ENCODE data around the gene SYN1. TPM values are rescaled to one million over a fixed set of nuclear protein-coding genes. Genes with fewer than 3 reads are reported as not detected.
A peak's percentile ranks its signal among the peaks of the same experiment; 100 is the strongest.

SYN1 gene
- total and polyA plus RNA-seq, 4 donors, result 10.1 to 222 (median 110) TPM

DNA sequence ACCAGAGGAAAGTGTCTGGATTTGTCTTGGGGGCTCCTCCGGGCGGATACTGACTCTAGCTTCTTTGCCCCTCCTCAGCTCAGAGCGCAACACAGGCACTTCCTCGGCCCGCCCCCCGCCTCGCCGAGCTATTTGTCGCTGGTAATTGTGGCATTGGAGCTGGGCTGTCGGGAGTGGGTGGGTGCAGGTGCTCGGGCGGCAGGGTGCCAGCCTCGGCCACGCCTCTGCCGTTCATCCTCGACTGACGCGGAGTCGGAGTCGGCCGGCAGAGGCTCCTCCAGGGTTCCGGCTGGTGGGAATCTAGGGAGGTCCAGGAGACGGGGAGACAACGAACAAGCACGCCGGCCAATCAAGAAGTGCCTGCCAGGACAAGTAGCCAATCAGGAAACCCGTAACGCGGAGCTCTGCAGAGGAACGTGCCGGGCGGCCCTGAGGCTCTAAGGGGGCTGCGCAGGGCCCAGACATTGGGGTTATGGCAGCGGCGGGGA is 3.9 kb upstream of the SYN1 start:
- 23% methylated on average over 33 of the region's 35 CpGs for WGBS (ENCODE audit: insufficient coverage)
- peak; percentile 57 to 96 (median 73) for DNase-seq (ENCODE audit: low read depth in 4 of 6, low spot score in 6 of 6)
- Histone ChIP-seq H3K27ac (ENCODE audit: low read depth, low read length) (peak overlapping the region; percentile 61), H3K4me1 (ENCODE audit: control insufficient read depth, insufficient read depth, low read length) (peaks cover 13% of the 10 kb centered on the region), H3K27me3 (ENCODE audit: control insufficient read depth, insufficient read depth, low read length) (no peaks in the 10 kb centered on the region), H3K9me3 (ENCODE audit: control insufficient read depth, insufficient read depth, low read length) (no peaks in the 10 kb centered on the region), H3K36me3 (ENCODE audit: control insufficient read depth, insufficient read depth, low read length) (peaks cover 23% of the 10 kb centered on the region), H3K4me3 (ENCODE audit: low read depth, low read length) (peak overlapping the region; percentile 44)

DNA sequence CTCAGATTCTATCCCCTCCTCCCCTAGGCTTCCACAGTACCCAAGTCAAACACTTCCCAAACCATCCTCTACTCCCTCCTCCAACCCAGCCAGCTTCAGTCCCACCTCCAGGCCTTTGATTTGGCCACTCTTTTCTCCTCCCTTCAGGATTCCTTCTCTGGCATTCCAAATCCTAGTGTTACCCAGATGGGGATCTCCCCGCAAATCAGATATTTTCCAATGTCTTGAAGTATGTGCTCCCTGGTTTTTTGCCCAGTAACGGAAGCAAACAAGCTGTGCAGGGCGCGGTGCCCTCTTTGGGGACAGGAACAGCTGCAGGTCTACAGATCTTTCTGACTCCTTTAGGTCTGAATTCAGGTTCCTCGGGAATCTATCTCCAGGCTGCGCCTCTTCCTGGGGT is 2.2 kb upstream of the SYN1 start:
- no peak for DNase-seq (ENCODE audit: low read depth in 4 of 6, low spot score in 6 of 6)
- Histone ChIP-seq H3K9me3 (ENCODE audit: control insufficient read depth, insufficient read depth, low read length) (no peaks in the 10 kb centered on the region), H3K27me3 (ENCODE audit: control insufficient read depth, insufficient read depth, low read length) (no peaks in the 10 kb centered on the region), H3K27ac (ENCODE audit: low read depth, low read length) (no peak overlapping the region), H3K4me3 (ENCODE audit: low read depth, low read length) (no peak overlapping the region), H3K4me1 (ENCODE audit: control insufficient read depth, insufficient read depth, low read length) (peaks cover 13% of the 10 kb centered on the region), H3K36me3 (ENCODE audit: control insufficient read depth, insufficient read depth, low read length) (peaks cover 11% of the 10 kb centered on the region)
- 79% methylated on average over 6 of the region's 6 CpGs for WGBS (ENCODE audit: insufficient coverage)

DNA sequence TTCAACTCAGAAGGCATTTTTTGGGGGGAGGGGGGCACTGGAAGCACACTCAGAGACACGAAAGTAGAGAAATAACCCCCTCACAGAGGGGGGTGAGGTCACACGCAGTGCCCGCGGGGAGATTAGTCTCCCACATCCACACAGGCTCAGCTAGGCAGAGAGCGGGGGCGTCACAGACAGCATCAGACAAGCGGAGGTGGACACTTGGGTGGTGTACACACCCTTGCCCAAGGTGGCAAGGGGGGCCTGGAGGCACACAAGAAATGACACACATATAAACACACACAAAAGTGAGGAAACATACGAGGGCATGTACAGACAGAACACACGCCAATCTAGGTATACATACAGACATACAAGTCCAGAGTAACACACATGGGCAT is 637 bp upstream of the SYN1 start:
- H3K9me3 ChIP-seq (ENCODE audit: control insufficient read depth, insufficient read depth, low read length), result no peaks in the 10 kb centered on the region
- WGBS (ENCODE audit: insufficient coverage), result 58% methylated on average over 6 of the region's 9 CpGs
- no peak for DNase-seq (ENCODE audit: low read depth in 4 of 6, low spot score in 6 of 6)
- no peaks in the 10 kb centered on the region for H3K36me3 ChIP-seq (ENCODE audit: control insufficient read depth, insufficient read depth, low read length)
- no peaks in the 10 kb centered on the region for H3K27me3 ChIP-seq (ENCODE audit: control insufficient read depth, insufficient read depth, low read length)
- H3K27ac ChIP-seq (ENCODE audit: low read depth, low read length), result no peak overlapping the region
- peaks cover 13% of the 10 kb centered on the region for H3K4me1 ChIP-seq (ENCODE audit: control insufficient read depth, insufficient read depth, low read length)
- H3K4me3 ChIP-seq (ENCODE audit: low read depth, low read length), result no peak overlapping the region

DNA sequence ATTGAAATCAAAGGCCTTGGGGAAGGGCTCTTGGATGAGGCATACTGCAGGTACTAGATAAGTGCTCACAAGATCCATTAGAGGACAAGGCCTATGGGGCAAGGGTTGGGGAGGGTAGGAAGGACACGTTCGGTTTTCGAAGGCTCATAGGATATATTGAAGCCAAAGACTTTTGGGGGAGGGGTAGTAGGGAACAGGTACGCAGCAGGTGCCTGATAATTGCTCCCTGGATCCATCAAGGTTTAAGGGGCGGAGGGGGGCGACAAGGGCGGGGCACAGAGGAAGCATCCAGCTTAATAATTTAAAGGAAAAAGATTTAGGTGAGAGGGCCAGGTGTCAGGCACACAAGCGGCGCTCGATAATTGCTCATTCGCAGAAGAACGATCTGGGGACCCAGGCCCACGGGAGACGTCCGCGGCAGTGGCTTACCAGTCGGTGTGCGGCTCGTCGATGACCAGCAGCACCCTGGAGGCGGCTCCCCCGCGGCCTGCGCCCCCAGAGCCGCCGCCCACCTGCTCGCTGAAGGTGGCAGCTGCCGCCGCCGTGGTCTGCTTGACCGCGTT is 653 bp downstream of the SYN1 start:
- H3K9me3 ChIP-seq (ENCODE audit: control insufficient read depth, insufficient read depth, low read length), result no peaks in the 10 kb centered on the region

DNA sequence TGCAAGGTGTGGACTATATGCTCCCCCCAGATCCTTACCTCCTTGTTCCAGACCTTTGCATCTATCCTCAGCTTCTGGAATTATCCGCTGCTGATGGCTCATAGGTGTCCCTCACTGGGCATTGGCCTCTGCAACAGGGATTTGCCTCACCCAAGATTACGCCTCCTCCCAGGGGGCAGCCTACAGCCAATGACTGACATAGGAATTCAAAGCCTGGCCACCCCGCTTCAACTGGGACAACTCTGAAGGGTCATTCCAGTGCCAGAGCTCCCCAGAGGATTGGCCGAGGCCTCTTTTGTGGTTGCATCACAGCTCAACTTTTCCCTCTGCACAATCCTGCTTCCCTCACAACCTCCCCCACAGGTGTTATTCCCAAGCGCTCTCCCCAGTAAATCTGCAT is 5.0 kb downstream of the SYN1 start:
- no peaks in the 10 kb centered on the region for H3K9me3 ChIP-seq (ENCODE audit: control insufficient read depth, insufficient read depth, low read length)
- H3K4me1 ChIP-seq (ENCODE audit: control insufficient read depth, insufficient read depth, low read length), result peaks cover 3% of the 10 kb centered on the region
- DNase-seq (ENCODE audit: low read depth in 4 of 6, low spot score in 6 of 6), result no peak
- no peaks in the 10 kb centered on the region for H3K27me3 ChIP-seq (ENCODE audit: control insufficient read depth, insufficient read depth, low read length)
- no peak overlapping the region for H3K4me3 ChIP-seq (ENCODE audit: low read depth, low read length)
- WGBS (ENCODE audit: insufficient coverage), result 91% methylated on average over 5 of the region's 5 CpGs
- no peak overlapping the region for H3K27ac ChIP-seq (ENCODE audit: low read depth, low read length)
- H3K36me3 ChIP-seq (ENCODE audit: control insufficient read depth, insufficient read depth, low read length), result peaks cover 8% of the 10 kb centered on the region

More for the DNA sequence above, 653 bp downstream of the SYN1 start:
- Histone ChIP-seq H3K27me3 (ENCODE audit: control insufficient read depth, insufficient read depth, low read length) (no peaks in the 10 kb centered on the region), H3K27ac (ENCODE audit: low read depth, low read length) (no peak overlapping the region), H3K4me3 (ENCODE audit: low read depth, low read length) (peak overlapping the region; percentile 42), H3K36me3 (ENCODE audit: control insufficient read depth, insufficient read depth, low read length) (peaks cover 2% of the 10 kb centered on the region), H3K4me1 (ENCODE audit: control insufficient read depth, insufficient read depth, low read length) (peaks cover 10% of the 10 kb centered on the region)
- 40% methylated on average over 32 of the region's 32 CpGs for WGBS (ENCODE audit: insufficient coverage)
- DNase-seq (ENCODE audit: low read depth in 4 of 6, low spot score in 6 of 6), result no peak

DNA sequence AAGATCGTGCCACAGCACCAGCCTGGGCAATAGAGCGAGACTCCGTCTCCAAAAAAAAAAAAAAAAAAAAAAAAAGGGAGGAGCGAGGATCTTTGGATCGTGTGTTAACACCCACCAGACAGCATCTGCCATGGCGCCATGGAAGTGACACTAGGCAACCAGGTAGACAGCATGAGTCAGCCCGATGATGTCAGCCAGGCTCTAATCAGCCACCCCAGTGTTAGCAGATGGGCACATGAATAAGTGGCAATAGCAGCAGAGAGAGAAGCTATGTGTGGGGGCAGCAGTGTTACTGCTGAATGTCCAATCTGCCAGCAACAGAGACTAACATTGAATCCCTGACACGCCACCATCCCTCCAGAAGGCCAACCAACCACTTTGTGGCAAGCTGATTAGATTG is 6.6 kb downstream of the SYN1 start:
- H3K36me3 ChIP-seq (ENCODE audit: control insufficient read depth, insufficient read depth, low read length), result peaks cover 9% of the 10 kb centered on the region
- no peak overlapping the region for H3K27ac ChIP-seq (ENCODE audit: low read depth, low read length)
- H3K4me1 ChIP-seq (ENCODE audit: control insufficient read depth, insufficient read depth, low read length), result no peaks in the 10 kb centered on the region
- H3K9me3 ChIP-seq (ENCODE audit: control insufficient read depth, insufficient read depth, low read length), result no peaks in the 10 kb centered on the region
- WGBS (ENCODE audit: insufficient coverage), result 79% methylated on average over 7 of the region's 8 CpGs
- H3K4me3 ChIP-seq (ENCODE audit: low read depth, low read length), result no peak overlapping the region
- no peak for DNase-seq (ENCODE audit: low read depth in 4 of 6, low spot score in 6 of 6)
- no peaks in the 10 kb centered on the region for H3K27me3 ChIP-seq (ENCODE audit: control insufficient read depth, insufficient read depth, low read length)

DNA sequence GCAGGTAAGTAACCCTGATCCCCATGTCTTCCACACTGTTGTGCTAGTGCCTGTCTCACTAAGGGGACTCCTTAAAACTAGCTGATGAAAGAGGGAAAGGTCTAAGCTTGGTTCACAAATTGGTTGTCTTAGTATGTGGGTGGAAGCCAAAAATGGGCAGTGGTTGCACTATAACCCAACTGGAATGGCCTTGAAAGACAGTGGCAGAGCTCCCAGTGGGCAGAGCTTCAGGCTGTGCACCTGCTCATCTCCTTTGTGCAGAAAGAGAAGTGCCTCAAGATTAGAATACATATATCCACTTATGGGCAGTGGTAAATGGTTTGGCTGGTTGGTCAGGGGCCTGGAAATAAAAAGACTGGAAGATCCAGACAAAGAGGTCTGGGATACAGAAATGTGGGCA is 7.2 kb downstream of the SYN1 start:
- Histone ChIP-seq H3K4me1 (ENCODE audit: control insufficient read depth, insufficient read depth, low read length) (no peaks in the 10 kb centered on the region), H3K36me3 (ENCODE audit: control insufficient read depth, insufficient read depth, low read length) (peaks cover 11% of the 10 kb centered on the region), H3K9me3 (ENCODE audit: control insufficient read depth, insufficient read depth, low read length) (no peaks in the 10 kb centered on the region), H3K4me3 (ENCODE audit: low read depth, low read length) (no peak overlapping the region), H3K27me3 (ENCODE audit: control insufficient read depth, insufficient read depth, low read length) (no peaks in the 10 kb centered on the region), H3K27ac (ENCODE audit: low read depth, low read length) (no peak overlapping the region)
- no peak for DNase-seq (ENCODE audit: low read depth in 4 of 6, low spot score in 6 of 6)

DNA sequence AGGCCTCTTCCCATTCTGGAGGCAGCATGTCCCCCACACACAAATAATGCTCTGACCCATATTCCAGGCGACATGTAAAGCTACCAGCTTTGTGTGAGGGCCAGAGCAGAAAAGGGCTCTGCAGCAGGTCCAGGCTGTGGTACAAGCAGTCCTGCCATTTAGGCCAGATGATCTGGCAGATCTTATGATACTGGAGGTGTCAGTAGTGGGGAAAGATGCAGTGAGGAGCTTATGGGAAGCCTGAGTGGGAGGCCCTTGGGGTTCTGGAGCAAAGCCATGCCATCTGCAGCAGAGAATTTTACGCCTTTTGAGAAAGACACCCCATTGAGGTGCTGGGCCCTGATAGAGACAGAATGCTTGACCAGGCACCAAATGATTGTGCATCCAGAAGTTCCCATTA is 7.7 kb downstream of the SYN1 start:
- no peak for DNase-seq (ENCODE audit: low read depth in 4 of 6, low spot score in 6 of 6)
- WGBS (ENCODE audit: insufficient coverage), result 67% methylated on average over 2 of the region's 2 CpGs
- H3K36me3 ChIP-seq (ENCODE audit: control insufficient read depth, insufficient read depth, low read length), result peaks cover 11% of the 10 kb centered on the region
- H3K27ac ChIP-seq (ENCODE audit: low read depth, low read length), result no peak overlapping the region
- no peaks in the 10 kb centered on the region for H3K9me3 ChIP-seq (ENCODE audit: control insufficient read depth, insufficient read depth, low read length)
- H3K4me3 ChIP-seq (ENCODE audit: low read depth, low read length), result no peak overlapping the region
- H3K27me3 ChIP-seq (ENCODE audit: control insufficient read depth, insufficient read depth, low read length), result no peaks in the 10 kb centered on the region
- no peaks in the 10 kb centered on the region for H3K4me1 ChIP-seq (ENCODE audit: control insufficient read depth, insufficient read depth, low read length)

GRCh38 chrX:47611489-47611888 is 8.2 kb downstream of the SYN1 start:
- Histone ChIP-seq H3K4me1 (ENCODE audit: control insufficient read depth, insufficient read depth, low read length) (no peaks in the 10 kb centered on the region), H3K27ac (ENCODE audit: low read depth, low read length) (no peak overlapping the region), H3K4me3 (ENCODE audit: low read depth, low read length) (no peak overlapping the region), H3K36me3 (ENCODE audit: control insufficient read depth, insufficient read depth, low read length) (peaks cover 11% of the 10 kb centered on the region), H3K27me3 (ENCODE audit: control insufficient read depth, insufficient read depth, low read length) (no peaks in the 10 kb centered on the region), H3K9me3 (ENCODE audit: control insufficient read depth, insufficient read depth, low read length) (no peaks in the 10 kb centered on the region)
- no peak for DNase-seq (ENCODE audit: low read depth in 4 of 6, low spot score in 6 of 6)
- 100% methylated on average over 1 of the region's 2 CpGs for WGBS (ENCODE audit: insufficient coverage)

GRCh38 chrX:47610511-47610910 is 9.1 kb downstream of the SYN1 start:
- Histone ChIP-seq H3K4me1 (ENCODE audit: control insufficient read depth, insufficient read depth, low read length) (no peaks in the 10 kb centered on the region), H3K4me3 (ENCODE audit: low read depth, low read length) (no peak overlapping the region), H3K36me3 (ENCODE audit: control insufficient read depth, insufficient read depth, low read length) (peaks cover 15% of the 10 kb centered on the region), H3K9me3 (ENCODE audit: control insufficient read depth, insufficient read depth, low read length) (no peaks in the 10 kb centered on the region), H3K27ac (ENCODE audit: low read depth, low read length) (no peak overlapping the region), H3K27me3 (ENCODE audit: control insufficient read depth, insufficient read depth, low read length) (no peaks in the 10 kb centered on the region)
- no peak for DNase-seq (ENCODE audit: low read depth in 4 of 6, low spot score in 6 of 6)
- 63% methylated on average over 4 of the region's 4 CpGs for WGBS (ENCODE audit: insufficient coverage)

Data from spinal cord (tissue), 10 donors.